Cerebellar cortex (tissue), 1 donor: Measurements from ENCODE around the gene TTLL11.

Experiments
- DNase-seq: peaks from one replicate; pipeline ENCODE4 v3.0.0-alpha.2; 2015; ENCODE audit warnings: low spot score

Gene TTLL11

DNA sequence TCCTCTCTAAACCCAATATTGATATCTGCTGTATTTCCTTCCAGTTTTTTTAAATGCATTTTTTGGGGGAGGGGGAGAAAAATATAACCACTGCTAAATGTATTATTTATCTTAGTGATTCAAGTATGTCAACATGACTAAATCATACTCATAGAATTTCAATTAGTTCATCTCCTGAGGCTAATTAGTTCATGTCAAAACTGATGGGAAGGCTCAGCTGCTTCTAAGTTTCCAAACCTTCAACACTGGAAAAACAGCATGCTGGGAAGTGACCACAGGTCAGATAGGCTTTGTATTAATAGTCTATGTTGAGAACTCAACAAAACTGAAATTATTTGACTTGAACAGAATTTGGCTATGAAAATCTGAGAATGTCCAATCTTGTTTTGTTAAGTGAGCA is 118.7 kb downstream of the TTLL11 start:
- DNase-seq: no peak

DNA sequence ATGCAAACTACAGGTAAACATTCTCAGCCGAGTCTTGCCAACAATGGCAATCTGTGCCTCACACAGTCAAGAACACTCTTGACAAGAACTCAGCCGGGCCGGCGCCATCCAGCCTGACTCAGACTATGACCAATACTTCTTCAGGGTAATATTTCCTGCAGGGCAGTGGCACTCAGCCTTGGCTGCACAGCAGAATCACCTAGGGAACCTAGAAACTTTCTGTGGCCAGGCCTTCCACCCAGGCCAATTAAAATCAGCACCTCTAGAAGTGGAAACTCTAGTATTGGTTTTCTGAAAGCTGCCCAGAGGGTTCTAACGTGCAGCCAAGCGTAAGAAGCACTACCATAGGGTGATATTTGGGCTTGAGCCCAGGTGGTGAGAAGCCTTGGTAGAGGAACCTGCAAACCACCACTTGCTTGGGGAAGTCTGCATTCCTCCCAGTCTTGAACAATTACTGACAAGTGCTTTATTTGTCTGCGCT is 120.6 kb downstream of the TTLL11 start:
- peak; percentile 28 for DNase-seq

GRCh38 chr9:121968056-121968455 is 125.1 kb downstream of the TTLL11 start:
- DNase-seq: no peak

- DNase-seq: no peak
Measured at GRCh38 chr9:121966706-121967105, 126.4 kb downstream of the TTLL11 start.

- DNase-seq: no peak
Measured at GRCh38 chr9:121963528-121963995, 129.5 kb downstream of the TTLL11 start.

DNA sequence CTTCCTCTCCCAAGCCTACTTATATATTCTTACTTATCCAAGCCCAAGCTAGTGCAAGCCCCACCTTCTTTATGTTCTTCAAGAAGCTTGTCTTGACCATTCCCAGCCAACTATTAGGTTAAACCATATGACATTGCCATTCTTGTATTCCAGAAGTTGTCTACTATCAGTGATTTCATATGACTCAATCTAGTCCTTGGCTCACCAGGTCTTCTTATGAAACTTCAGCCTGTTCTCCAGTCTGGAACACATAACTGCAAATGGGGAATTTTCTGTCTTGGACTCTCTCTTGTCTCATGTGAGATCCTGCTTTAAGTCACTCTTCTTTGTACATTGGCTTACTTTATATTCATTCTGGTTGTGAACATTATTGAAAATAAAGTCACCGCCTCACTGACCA is 130.7 kb downstream of the TTLL11 start:
- no peak for DNase-seq

DNA sequence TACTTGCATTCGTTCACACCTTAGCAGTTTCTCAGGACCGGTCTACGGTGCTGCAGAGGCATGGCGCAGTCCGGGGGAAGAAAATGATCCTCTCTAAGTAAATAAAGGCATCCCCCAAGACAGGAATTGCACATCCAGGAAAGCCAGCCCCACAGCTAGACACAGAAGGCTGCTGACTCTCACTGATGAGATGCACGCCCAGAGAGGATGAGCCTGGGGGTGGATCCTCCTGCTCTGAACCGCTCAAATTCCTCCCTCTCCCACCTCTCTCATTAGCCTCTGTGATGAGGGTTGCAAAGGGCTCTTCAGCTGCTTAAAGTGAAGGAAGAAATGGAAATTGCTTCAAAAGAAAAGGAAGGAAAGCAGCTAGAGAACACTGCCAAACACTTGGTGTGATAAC is 132.4 kb downstream of the TTLL11 start:
- no peak for DNase-seq

- no peak for DNase-seq
Measured at GRCh38 chr9:121958530-121958929, 134.6 kb downstream of the TTLL11 start.

DNA sequence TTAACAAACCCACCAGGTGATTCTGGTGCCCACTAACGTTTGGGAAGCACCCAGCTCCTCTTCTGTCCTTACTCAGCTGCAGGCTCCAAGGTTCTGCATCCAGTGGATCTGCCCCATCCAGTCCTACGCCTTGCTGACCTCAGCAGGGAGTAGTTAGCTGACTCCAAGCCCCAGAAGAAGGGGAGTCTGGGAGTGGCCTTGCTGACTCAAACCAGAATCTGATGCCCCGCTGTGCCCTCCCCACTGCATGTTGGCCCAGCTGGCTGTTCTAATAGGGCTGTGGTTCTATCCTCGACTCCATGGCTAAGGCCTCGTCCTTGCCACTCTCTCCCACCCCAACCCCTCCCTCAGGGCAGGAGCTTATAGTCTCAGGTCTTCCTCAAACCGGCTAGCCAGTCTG is 136.3 kb downstream of the TTLL11 start:
- DNase-seq: no peak

DNA sequence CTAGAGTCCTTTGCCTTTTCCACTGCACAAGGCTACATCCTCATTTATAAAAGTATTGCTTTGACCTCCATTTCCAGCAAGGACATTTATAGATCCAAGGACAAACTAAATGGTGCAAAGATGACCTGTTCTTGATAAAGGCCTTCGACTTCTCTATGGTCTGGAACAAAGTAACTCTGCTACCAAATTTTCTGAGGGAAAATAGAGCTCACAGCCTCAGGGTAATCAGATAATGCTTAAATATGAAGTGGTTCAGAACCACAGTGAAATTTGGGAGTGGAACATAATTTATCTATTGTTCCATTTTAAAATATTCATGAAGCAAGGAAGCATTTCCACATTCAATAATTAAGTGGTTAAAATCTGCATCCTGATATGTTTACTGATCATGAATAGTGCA is 137.5 kb downstream of the TTLL11 start:
- no peak for DNase-seq

DNA sequence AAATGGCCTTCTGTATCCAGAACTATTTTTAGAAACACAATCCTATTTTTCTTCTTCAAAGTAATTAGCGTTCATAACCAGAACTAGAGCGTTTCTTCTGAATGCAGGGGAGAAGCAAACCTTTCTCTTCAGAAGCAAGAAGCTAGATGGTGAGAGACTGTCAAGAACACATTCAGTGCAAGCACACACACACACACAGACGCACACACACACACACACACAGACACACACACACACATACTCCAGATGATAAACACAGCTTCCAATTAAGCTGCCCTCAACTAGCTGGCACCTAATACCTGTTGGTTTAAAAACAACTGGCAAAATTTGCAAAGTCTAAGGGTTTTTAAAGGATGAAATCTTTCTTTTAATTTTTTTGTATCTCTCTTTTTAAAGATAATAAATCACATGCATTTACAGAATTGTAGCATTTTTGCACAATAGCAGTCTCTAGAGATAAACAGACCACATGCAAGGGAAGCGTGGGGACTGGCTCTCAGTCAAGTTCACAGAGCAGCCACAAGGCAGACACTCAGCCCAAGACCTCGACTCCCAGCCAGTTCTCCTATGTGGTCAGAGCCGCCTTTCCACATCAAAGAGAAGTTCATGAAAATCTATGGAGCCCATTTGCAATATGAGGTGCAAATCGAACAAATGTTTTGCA is 138.5 kb downstream of the TTLL11 start:
- DNase-seq: peak; percentile 47

DNA sequence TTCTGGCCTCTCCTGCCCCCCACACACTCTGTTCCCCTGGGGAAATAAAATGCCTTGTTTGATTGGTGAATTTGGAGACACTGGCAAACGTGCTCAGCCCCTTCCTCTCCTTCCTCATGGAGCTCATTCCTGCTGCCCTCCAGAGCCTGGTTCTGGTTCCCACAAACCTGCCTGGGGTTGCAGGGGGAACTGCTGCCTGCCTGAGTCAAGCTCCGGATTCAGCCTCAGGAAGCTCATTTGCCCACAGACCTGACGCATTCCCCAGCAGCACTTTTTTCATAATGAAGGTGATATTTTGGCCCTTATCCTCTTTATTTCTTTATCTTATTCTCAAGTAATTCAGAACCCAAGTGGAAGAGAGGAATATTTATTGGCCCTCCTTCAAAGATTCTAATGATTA is 140.5 kb downstream of the TTLL11 start:
- DNase-seq: no peak

- DNase-seq: no peak
Measured at GRCh38 chr9:121950866-121951265, 142.2 kb downstream of the TTLL11 start.

- DNase-seq: no peak
Measured at GRCh38 chr9:121950441-121950840, 142.7 kb downstream of the TTLL11 start.

DNA sequence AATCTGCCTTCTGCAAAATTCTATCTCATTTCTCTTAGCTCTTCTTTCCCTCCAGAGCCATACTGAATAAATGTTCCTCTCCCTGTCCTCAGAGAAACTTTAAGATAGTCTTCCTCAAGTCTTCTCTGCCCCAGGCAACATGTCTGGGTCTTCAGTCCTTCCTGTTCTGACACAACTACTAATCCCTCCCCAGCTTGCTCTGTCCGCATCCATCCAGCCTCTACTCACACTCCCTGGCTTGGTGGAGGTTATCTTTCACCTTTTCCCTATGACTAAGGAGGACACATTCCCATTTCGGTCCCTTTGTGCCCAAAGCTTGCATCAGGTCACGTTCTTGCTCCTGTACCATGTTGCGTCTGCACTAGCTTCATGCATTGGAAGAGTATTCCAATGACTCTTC is 143.3 kb downstream of the TTLL11 start:
- DNase-seq: no peak

GRCh38 chr9:121949364-121949763 is 143.7 kb downstream of the TTLL11 start:
- DNase-seq: no peak

DNA sequence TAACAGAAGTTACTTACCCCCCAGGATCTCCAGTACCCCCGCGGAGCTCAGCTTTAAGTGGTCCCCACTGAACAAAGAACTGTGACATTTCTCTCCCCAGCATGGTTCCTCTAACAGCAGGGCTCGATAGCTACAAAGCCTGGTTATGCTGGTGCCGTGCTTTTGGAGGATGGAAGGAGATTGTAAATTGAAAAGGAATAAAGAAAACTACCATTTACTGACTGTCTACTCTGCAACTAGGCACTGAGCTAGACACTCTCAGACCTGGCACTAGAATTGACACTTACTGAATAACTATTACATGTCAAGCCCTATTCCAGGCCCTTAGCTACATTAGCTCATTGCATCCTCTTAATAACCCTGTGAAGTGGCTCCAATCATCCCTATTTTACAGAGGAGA is 145.3 kb downstream of the TTLL11 start:
- no peak for DNase-seq

- no peak for DNase-seq
Measured at GRCh38 chr9:121946465-121946864, 146.6 kb downstream of the TTLL11 start.

GRCh38 chr9:121945849-121946248 is 147.3 kb downstream of the TTLL11 start:
- no peak for DNase-seq

DNA sequence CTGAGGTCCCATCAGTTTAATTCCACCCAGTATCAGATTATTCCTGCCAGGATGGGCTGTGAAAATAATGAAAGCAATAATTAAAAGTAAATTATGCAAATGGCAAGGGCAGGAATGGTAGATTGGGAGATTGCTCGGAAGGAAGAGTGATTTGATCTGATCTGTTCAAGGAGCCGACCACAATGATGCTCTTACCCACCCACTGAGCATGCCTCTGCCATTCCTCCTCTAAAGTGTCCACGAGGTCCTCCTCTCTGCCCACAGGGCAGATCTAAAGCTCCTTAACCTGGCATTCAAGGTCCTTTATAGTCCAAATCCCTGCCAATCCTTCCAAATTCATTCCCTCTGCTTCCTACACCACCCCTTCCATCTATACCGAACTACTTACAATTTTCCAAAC is 147.8 kb downstream of the TTLL11 start:
- no peak for DNase-seq

DNA sequence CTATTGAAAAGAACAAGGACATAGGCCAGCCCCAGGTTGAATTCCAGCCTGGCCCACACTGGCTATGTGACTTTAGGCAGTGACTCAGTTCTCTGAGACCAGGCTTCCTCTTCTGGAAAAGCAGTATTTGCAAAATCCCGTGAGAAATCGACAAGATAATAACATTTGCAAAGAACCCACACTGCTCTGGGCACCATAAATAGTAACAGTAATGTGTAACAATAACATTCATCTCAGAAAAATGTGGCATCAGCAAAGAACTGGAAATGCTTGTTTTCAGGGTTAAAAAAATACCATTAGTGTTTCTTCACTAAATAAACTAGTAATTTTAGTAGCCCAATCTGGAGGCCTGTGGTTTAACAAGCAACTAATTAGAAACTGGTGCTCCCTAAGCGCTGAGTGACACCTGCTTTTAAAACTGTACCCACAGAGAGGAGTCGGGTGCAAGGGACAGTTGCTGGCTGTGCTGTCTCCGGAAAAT is 148.4 kb downstream of the TTLL11 start:
- no peak for DNase-seq

DNA sequence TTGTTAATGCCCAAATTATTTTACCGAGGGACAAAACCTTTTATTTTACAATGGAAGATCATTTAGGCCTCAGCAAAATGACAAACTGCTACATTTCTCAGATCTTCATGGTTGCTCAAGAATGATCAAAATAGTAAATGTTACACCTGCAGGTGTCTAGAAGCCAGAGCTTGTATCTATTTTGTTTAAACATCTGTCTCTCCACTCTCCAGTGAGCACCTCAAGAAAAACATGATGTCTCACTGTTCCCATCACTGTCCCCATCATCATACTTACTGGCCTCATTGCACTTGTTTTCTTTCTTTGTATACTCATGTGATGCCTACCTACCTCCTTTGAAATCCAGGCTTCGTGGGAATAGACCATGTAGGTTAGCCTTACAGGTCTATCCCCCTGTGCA is 149.6 kb downstream of the TTLL11 start:
- DNase-seq: no peak

- DNase-seq: no peak
Measured at GRCh38 chr9:121942866-121943382, 150.2 kb downstream of the TTLL11 start.

DNA sequence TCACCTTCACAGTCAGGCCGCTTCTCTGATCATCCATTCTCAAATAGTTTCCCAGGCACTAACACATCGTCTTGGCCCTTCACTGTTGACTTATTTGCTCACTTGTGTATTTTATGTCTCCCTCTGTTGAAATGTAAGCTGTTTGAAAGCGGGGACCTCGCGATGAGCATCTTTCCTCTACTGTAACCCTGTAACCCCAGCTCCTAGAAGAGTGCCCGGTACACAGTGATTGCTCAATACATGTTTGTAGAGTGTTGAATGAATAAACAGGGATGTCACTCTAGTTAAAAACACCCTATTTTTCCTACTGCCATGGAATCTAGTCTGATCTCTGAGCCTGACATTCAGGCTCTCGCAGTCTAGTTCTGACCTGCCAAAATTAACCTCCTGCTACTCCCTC is 150.8 kb downstream of the TTLL11 start:
- no peak for DNase-seq
